HG03442 (cell line): ENCODE results near the gene GABRB2.
"Not testable (repeated sequence)": the region's sequence is repeated elsewhere in the genome, so short reads cannot be mapped to it uniquely, and the experiment has no call there.

Experiments
- ATAC-seq: cut with Tn5 transposase; IDR thresholded peaks from one replicate; pipeline ENCODE4 v1.9.1; 2021; ENCODE audit warnings: mild to moderate bottlenecking, moderate library complexity; ENCODE audit not compliant: unreplicated experiment

Gene GABRB2

DNA sequence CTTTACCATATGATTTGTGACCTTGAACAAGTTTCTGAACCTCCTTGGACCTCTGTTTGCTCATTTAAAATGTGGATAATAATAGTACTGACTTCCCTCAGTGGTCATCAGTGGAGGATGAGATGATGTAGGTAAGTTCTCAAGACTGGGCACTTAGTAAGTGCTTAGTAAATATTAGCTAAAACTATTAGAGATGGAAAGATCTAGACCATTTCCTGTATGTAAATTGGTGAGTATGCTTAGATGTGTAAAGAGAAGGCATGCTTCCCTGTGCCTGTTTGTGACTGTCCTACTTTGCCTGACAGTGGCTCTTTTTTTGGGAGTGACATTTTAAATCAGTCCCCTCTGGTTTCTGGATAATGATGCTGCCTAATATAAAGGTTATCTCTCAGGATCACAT is 288.1 kb downstream of the GABRB2 start:
- ATAC-seq, result no peak

DNA sequence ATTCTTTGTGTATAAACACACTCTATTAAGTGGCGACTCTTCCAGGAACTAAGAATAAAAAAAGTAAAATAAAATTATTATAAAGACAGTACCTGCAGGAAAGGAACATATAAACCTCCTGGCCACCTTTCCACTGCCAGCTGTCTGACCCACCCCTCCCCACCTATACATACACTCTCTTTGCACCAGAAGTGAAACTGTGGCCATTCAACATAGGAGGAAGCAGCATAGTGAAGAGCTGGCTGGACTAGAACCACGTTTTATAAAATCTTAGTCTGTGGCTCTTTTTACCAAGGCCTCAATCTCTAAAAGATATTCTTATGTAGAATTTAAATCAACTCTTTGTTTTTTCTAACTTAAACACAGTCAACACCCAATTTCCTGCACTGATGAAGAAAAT is 289.6 kb downstream of the GABRB2 start:
- no peak for ATAC-seq

DNA sequence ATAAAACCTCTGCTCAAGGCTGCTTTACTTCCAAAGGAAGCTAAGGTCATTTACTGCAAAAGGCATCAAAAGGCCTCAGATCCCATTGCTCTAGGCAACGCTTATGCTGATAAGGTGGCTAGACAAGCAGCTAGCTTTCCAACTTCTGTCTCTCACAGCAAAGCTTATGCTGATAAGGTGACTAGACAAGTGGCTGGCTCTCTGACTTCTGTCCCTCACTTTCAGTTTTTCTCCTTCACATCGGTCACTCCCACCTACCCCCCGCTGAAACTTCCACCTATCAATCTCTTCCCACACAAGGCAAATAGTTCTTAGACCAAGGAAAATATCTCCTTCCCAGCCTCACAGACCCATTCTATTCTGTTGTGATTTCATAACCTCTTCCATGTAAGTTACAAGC is 293.6 kb downstream of the GABRB2 start:
- not testable (repeated sequence) for ATAC-seq

DNA sequence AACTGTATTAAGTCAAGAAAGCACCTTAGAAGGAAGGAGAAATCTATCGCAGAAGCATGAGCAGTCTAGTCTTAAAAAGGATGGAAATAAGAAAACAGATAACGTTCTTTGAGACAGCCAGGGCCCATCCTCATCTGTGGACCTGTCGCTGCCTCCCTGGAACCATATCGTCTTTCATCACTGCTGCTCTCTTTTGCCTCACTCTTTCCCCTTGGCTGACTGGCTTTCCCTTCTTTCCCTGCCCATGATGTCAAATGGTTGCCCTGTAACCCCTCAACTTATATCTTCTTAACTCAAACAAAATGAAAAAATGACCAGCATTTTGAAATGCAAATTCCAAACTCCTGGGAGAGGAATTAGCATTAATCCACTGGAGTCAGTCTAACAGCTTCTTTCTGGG is 299.8 kb downstream of the GABRB2 start:
- no peak for ATAC-seq

DNA sequence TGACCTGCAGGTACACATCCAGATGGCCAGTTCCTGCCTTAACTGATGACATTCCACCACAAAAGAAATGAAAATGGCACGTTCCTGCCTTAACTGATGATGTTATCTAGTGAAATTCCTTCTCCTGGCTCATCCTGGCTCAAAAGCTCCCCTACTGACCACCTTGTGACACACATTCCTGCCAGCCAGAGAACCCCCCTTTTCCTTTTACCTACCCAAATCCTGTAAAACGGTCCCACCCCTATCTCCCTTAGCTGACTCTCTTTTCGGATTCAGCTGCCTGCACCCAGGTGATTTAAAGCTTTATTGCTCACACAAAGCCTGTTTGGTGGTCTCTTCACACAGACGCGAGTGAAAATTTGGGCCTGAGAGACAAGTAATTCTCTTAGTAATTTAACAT is 300.7 kb downstream of the GABRB2 start:
- not testable (repeated sequence) for ATAC-seq
